CD8-positive, alpha-beta memory T cell (primary cell): ENCODE results near the gene CDC42EP5. TPM values are rescaled to one million over a fixed set of nuclear protein-coding genes. Genes with fewer than 3 reads are reported as not detected.
"Not testable (repeated sequence)": the region's sequence is repeated elsewhere in the genome, so short reads cannot be mapped to it uniquely, and the experiment has no call there.

Source experiments
- CTCF ChIA-PET: fragments of 350-600 bp; sonication (Branson Sonifier 250); formaldehyde crosslinking; loops from one replicate; lab custom pipeline; 2021; ENCODE audit warnings: antibody characterized with exemption; lab: Charles Lee
- POLR2A ChIA-PET: fragments of 350-600 bp; sonication (Branson Sonifier 250); formaldehyde crosslinking; loops from one replicate; lab custom pipeline; 2021; ENCODE audit warnings: antibody characterized with exemption; lab: Charles Lee
- DNase-seq, 5 donors: peaks; one replicate each; pipeline versions ENCODE4 v3.0.0 to v3.0.0-alpha.2; 2020 to 2022; ENCODE audit warnings: mixed read lengths in 1 of 5
- H3K27ac ChIP-seq: one replicate; pipeline ENCODE4 v1.7.0; 2013; ENCODE audit warnings: low read depth, mild to moderate bottlenecking, low read length, moderate library complexity
- H3K27me3 ChIP-seq: 2 replicates; pipeline ENCODE4 v1.7.0; 2013; ENCODE audit warnings: low read length, mild to moderate bottlenecking; ENCODE audit not compliant: insufficient read depth, poor library complexity, severe bottlenecking
- H3K36me3 ChIP-seq: 2 replicates; pipeline ENCODE4 v1.7.0; 2013; ENCODE audit warnings: mild to moderate bottlenecking, low read length, moderate library complexity; ENCODE audit not compliant: insufficient read depth
- H3K4me1 ChIP-seq: 2 replicates; pipeline ENCODE4 v1.7.0; 2013; ENCODE audit warnings: mild to moderate bottlenecking, low read length, moderate library complexity; ENCODE audit not compliant: insufficient read depth
- H3K4me3 ChIP-seq: 2 replicates; pipeline ENCODE4 v1.7.0; 2013; ENCODE audit warnings: mild to moderate bottlenecking, low read length
- H3K9me3 ChIP-seq: 2 replicates; pipeline ENCODE4 v1.7.0; 2013; ENCODE audit warnings: mild to moderate bottlenecking, low read length
- H3K27ac Mint-ChIP-seq, 8 donors: one replicate each; pipeline ENCODE4 v1.8.0; 2020 to 2021; ENCODE audit warnings: mixed read lengths in 8 of 8, mild to moderate bottlenecking in 6 of 8, inconsistent platforms in 3 of 8, moderate library complexity in 3 of 8
- H3K27me3 Mint-ChIP-seq, 2 donors: one replicate each; pipeline ENCODE4 v1.8.0; 2020 to 2021; ENCODE audit warnings: mixed read lengths in 2 of 2, mild to moderate bottlenecking in 1 of 2, moderate library complexity in 1 of 2
- H3K36me3 Mint-ChIP-seq, 3 donors: one replicate each; pipeline ENCODE4 v1.8.0; 2020 to 2021; ENCODE audit warnings: mixed read lengths in 3 of 3, inconsistent platforms in 1 of 3, mild to moderate bottlenecking in 1 of 3
- H3K4me1 Mint-ChIP-seq, 3 donors: one replicate each; pipeline ENCODE4 v1.8.0; 2020 to 2021; ENCODE audit warnings: mixed read lengths in 3 of 3, inconsistent platforms in 1 of 3, mild to moderate bottlenecking in 1 of 3
- H3K4me3 Mint-ChIP-seq, 7 donors: one replicate each; pipeline ENCODE4 v1.8.0; 2020 to 2021; ENCODE audit warnings: mixed read lengths in 7 of 7, mild to moderate bottlenecking in 6 of 7, moderate library complexity in 4 of 7, inconsistent platforms in 2 of 7
- H3K9me3 Mint-ChIP-seq, 5 donors: one replicate each; pipeline ENCODE4 v1.8.0; 2020 to 2022; ENCODE audit warnings: mixed read lengths in 5 of 5, mild to moderate bottlenecking in 3 of 5, moderate library complexity in 2 of 5, inconsistent platforms in 1 of 5
- polyA plus RNA-seq: library from polyadenylated mRNA; unstranded; fragments of 300-500 nt; fragmentation: Illumina TruSeq; gene quantifications from one replicate; pipeline ENCODE4 v1.2.3, GENCODE V29; 2021
- total RNA-seq, 2 experiments: library from RNA; stranded (reverse); gene quantifications; one replicate each; pipeline ENCODE4 v1.2.3, GENCODE V29; 2021

Gene CDC42EP5
- total and polyA plus RNA-seq, 3 experiments from 2014 or later, result 0.44 to 1.1 TPM; not detected in 1

DNA sequence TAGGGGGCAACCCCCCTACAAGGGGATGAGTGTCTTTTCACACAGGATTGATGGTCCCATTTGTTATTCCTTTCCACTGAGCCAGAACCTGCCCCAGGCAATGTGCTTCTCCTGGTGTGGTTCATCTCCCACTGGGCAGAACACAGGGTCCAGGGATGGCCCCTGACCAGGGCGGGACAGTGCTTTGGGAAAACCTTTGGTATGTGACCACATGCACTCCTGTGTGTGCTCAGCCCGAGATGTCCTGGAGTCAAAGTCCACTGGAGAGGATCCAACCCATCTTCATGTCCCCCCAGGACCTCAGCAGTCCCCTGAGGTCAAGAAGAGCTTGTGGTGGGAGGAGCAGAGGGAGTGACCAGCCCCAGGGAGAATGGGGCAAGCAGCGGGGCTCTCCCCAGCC is 35.4 kb upstream of the CDC42EP5 start:
- H3K36me3 ChIP-seq, CTCF ChIA-PET, H3K27ac Mint-ChIP-seq, H3K27me3 ChIP-seq, DNase-seq, POLR2A ChIA-PET, H3K36me3 Mint-ChIP-seq, H3K9me3 Mint-ChIP-seq, H3K9me3 ChIP-seq, H3K27ac ChIP-seq, H3K4me3 ChIP-seq: not testable (repeated sequence)
- peak overlapping the region in 2 of 7 donors; percentile 19 to 48 for H3K4me3 Mint-ChIP-seq
- peaks cover 15% of the 10 kb centered on the region for H3K4me1 ChIP-seq
- H3K27me3 Mint-ChIP-seq, result peaks cover 9 to 20% of the 10 kb centered on the region in 2 donors
- H3K4me1 Mint-ChIP-seq, result peaks cover 23 to 30% (median 25%) of the 10 kb centered on the region in 3 donors

GRCh38 chr19:54507824-54508223 is 34.7 kb upstream of the CDC42EP5 start:
- Histone ChIP-seq H3K36me3 (no peaks in the 10 kb centered on the region), H3K27ac (no peak overlapping the region), H3K4me1 (peaks cover 15% of the 10 kb centered on the region), H3K9me3 (no peaks in the 10 kb centered on the region), H3K4me3 (no peak overlapping the region), H3K27me3 (no peaks in the 10 kb centered on the region)
- CTCF ChIA-PET, result no interaction called here
- POLR2A ChIA-PET, result no interaction called here
- H3K4me3 Mint-ChIP-seq, result peak overlapping the region in 2 of 7 donors; percentile 42 to 85
- no peak for DNase-seq
- peaks cover 0 to 2% (median 0%) of the 10 kb centered on the region in 5 donors for H3K9me3 Mint-ChIP-seq
- peaks cover 10 to 15% of the 10 kb centered on the region in 2 donors for H3K27me3 Mint-ChIP-seq
- peaks cover 0 to 3% (median 0%) of the 10 kb centered on the region in 3 donors for H3K36me3 Mint-ChIP-seq
- peak overlapping the region in 1 of 8 donors; percentile 80 for H3K27ac Mint-ChIP-seq
- H3K4me1 Mint-ChIP-seq, result peaks cover 23 to 30% (median 25%) of the 10 kb centered on the region in 3 donors

DNA sequence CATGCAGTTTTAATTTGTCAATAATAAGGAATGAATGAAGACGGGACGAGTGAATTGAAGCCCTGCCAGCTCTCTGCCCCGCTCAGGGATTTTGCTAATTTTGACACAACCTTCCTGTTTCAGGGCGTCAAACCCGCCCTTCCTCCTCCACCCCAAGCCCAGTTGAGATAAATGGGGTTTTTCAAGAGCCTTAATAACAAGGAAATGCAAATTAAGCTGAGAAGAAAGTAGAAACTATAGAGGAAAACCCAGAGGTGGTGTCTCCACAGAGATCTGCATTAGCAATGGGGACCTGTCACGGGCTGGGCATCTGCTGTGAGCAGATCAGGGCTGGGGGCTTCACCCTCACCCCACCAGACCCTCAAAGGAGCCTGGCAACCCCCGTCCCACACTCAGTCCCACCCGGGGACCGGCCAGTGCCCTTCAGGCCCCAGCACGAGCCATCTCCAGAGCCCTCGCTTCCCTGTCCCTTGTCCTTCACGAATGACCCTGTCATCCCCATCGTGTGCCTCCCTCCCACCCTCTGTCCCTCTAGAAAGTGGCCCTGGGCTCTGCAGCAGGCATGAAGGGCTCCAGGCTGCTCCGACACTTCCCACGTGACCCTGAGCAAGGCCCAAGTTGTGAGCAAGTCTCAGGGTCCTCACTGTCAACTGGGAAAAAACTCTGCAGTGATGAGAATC is 34.1 kb upstream of the CDC42EP5 start:
- H3K4me1 ChIP-seq, result peaks cover 15% of the 10 kb centered on the region
- H3K9me3 ChIP-seq, H3K4me3 ChIP-seq, H3K36me3 Mint-ChIP-seq, H3K27ac ChIP-seq, POLR2A ChIA-PET, H3K9me3 Mint-ChIP-seq, H3K27me3 ChIP-seq, H3K36me3 ChIP-seq, CTCF ChIA-PET, DNase-seq: not testable (repeated sequence)
- Mint-ChIP-seq H3K27ac (peak overlapping the region in 2 of 8 donors; percentile 74 to 80), H3K4me3 (peak overlapping the region in 5 of 7 donors; percentile 15 to 85 (median 42)), H3K4me1 (peaks cover 29 to 34% (median 29%) of the 10 kb centered on the region in 3 donors), H3K27me3 (peaks cover 11 to 16% of the 10 kb centered on the region in 2 donors)

DNA sequence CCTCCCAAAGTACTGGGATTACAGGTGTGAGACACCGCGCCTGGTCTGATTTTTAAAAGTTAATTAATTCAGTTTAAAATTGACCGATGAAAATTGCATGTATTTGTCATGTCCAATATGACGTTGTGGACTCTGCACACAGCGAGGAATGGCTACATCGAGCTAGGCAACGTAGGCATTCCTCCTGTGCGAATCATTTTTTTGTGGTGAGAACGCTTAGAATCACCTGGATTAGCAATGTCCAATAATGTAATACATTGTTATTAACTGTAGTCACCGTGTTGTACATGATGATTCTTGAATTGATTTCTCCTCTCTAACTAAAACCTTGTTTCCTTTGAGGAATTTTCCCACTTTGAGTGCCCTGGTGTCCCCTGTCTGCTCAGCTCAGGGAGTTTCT is 33.0 kb upstream of the CDC42EP5 start:
- ChIA-PET CTCF (no interaction called here), POLR2A (no interaction called here)
- Histone ChIP-seq H3K36me3 (no peaks in the 10 kb centered on the region), H3K4me1 (peaks cover 15% of the 10 kb centered on the region), H3K9me3 (no peaks in the 10 kb centered on the region), H3K27me3 (no peaks in the 10 kb centered on the region), H3K4me3 (no peak overlapping the region), H3K27ac (no peak overlapping the region)
- no peak for DNase-seq
- peak overlapping the region in 5 of 8 donors; percentile 6 to 77 (median 70) for H3K27ac Mint-ChIP-seq
- H3K4me3 Mint-ChIP-seq, result peak overlapping the region in 6 of 7 donors; percentile 1 to 85 (median 35)
- peaks cover 29 to 34% (median 29%) of the 10 kb centered on the region in 3 donors for H3K4me1 Mint-ChIP-seq
- H3K36me3 Mint-ChIP-seq, result peaks cover 0 to 3% (median 0%) of the 10 kb centered on the region in 3 donors
- peaks cover 11 to 20% of the 10 kb centered on the region in 2 donors for H3K27me3 Mint-ChIP-seq
- peaks cover 0 to 2% (median 0%) of the 10 kb centered on the region in 5 donors for H3K9me3 Mint-ChIP-seq

- H3K4me1 ChIP-seq, result peaks cover 15% of the 10 kb centered on the region
- POLR2A ChIA-PET, DNase-seq, H3K36me3 Mint-ChIP-seq, H3K36me3 ChIP-seq, H3K9me3 ChIP-seq, H3K27me3 ChIP-seq, H3K27ac ChIP-seq, H3K9me3 Mint-ChIP-seq, CTCF ChIA-PET, H3K4me3 ChIP-seq: not testable (repeated sequence)
- peaks cover 13 to 25% of the 10 kb centered on the region in 2 donors for H3K27me3 Mint-ChIP-seq
- peak overlapping the region in 2 of 7 donors; percentile 8 to 27 for H3K4me3 Mint-ChIP-seq
- H3K4me1 Mint-ChIP-seq, result peaks cover 29 to 34% (median 29%) of the 10 kb centered on the region in 3 donors
- H3K27ac Mint-ChIP-seq, result peak overlapping the region in 2 of 8 donors; percentile 64 to 81
Measured at GRCh38 chr19:54505542-54505941, 32.4 kb upstream of the CDC42EP5 start.

DNA sequence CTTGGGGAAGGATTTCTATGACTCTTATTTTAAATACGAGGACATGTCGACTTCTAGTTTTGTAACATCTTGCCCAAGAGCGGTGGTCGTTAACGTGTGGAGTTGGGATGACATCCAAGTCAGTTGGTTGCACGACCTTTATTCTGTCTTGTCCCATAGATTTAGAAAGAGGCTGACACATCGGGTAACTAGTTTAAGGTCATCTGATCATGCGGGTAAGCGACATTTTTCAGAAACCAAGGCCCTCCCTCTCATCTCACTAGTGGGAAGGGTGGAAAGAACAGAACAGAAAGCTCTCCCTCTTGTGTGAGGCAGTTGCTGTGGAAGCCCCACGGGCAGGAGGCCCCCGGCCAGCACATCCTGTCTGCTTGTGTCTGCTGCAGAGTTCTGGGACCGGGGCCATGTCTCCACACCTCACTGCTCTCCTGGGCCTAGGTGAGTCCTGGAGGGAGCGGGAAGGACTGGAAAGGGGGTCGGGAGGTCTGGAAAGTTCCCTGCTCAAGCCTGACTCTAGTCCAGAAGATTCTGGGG is 29.5 kb upstream of the CDC42EP5 start, which contains the start of gene LAIR2:
Gene LAIR2 (plus strand): TSS at position 314 of the 531 bp plus-strand sequence. CDS start 88 bp downstream, at position 402.
- Mint-ChIP-seq H3K9me3 (peaks cover 0 to 2% (median 0%) of the 10 kb centered on the region in 5 donors), H3K36me3 (peaks cover 0 to 3% (median 0%) of the 10 kb centered on the region in 3 donors), H3K27ac (peak within 1 kb of the TSS in 1 of 8 donors; percentile 18), H3K27me3 (peaks cover 20 to 39% of the 10 kb centered on the region in 2 donors), H3K4me3 (peak within 1 kb of the TSS in 3 of 7 donors; percentile 13 to 54 (median 13)), H3K4me1 (peaks cover 39 to 40% (median 39%) of the 10 kb centered on the region in 3 donors)
- Histone ChIP-seq H3K9me3 (no peaks in the 10 kb centered on the region), H3K4me1 (peaks cover 16% of the 10 kb centered on the region), H3K36me3 (no peaks in the 10 kb centered on the region), H3K4me3 (no peak within 1 kb of the TSS), H3K27ac (no peak within 1 kb of the TSS), H3K27me3 (no peaks in the 10 kb centered on the region)
- ChIA-PET CTCF (no interaction called here), POLR2A (no interaction called here)
- no peak for DNase-seq

- peaks cover 16 to 55% of the 10 kb centered on the region in 2 donors for H3K27me3 Mint-ChIP-seq
- H3K4me3 ChIP-seq, result peak overlapping the region; percentile 22
- H3K9me3 ChIP-seq, H3K36me3 ChIP-seq, CTCF ChIA-PET, H3K9me3 Mint-ChIP-seq, H3K27me3 ChIP-seq, H3K27ac Mint-ChIP-seq, H3K4me1 ChIP-seq, H3K27ac ChIP-seq, H3K36me3 Mint-ChIP-seq, POLR2A ChIA-PET: not testable (repeated sequence)
- peak overlapping the region in 5 of 7 donors; percentile 20 to 80 (median 49) for H3K4me3 Mint-ChIP-seq
- peak in 1 of 5 donors; percentile 5 for DNase-seq
- peaks cover 22 to 25% (median 24%) of the 10 kb centered on the region in 3 donors for H3K4me1 Mint-ChIP-seq
Measured at GRCh38 chr19:54498451-54498772, 25.3 kb upstream of the CDC42EP5 start.

- H3K27me3 ChIP-seq, H3K27ac Mint-ChIP-seq, H3K27ac ChIP-seq, H3K36me3 ChIP-seq, H3K9me3 ChIP-seq, H3K4me1 ChIP-seq, POLR2A ChIA-PET, CTCF ChIA-PET, H3K36me3 Mint-ChIP-seq, H3K9me3 Mint-ChIP-seq: not testable (repeated sequence)
- Mint-ChIP-seq H3K4me3 (peak overlapping the region in 6 of 7 donors; percentile 4 to 80 (median 48)), H3K27me3 (peaks cover 12 to 60% of the 10 kb centered on the region in 2 donors), H3K4me1 (peaks cover 22 to 25% (median 24%) of the 10 kb centered on the region in 3 donors)
- DNase-seq, result peak in 1 of 5 donors; percentile 7
- peak overlapping the region; percentile 22 for H3K4me3 ChIP-seq
Measured at GRCh38 chr19:54497747-54498450, 24.8 kb upstream of the CDC42EP5 start.
